Measurements from ENCODE around the gene KCTD13. TPM values are rescaled to one million over a fixed set of nuclear protein-coding genes. Genes with fewer than 3 reads are reported as not detected.
"Not testable (repeated sequence)": the region's sequence is repeated elsewhere in the genome, so short reads cannot be mapped to it uniquely, and the experiment has no call there.

The KCTD13 gene
- total RNA-seq, 2 donors from 2014 or later, result 15.9 to 134 TPM

GRCh38 chr16:29896841-29897240 lies 29.2 kb downstream of the KCTD13 start:
- DNase-seq (ENCODE audit: low spot score), result no peak
- intact Hi-C loops (cut with DNase I), result no loop called here
- Histone ChIP-seq H3K27ac (no peak overlapping the region), H3K36me3 (no peaks in the 10 kb centered on the region), H3K9me3 (no peaks in the 10 kb centered on the region), H3K27me3 (replicated peaks; ENCODE audit: insufficient read depth) (no peaks in the 10 kb centered on the region), H3K4me3 (no peak overlapping the region), H3K4me1 (replicated peaks) (peaks cover 3% of the 10 kb centered on the region)
- 49% methylated on average over 11 of the region's 15 CpGs for WGBS
- TF ChIP-seq POLR2AphosphoS5 (IDR thresholded peaks at IDR 0.05), result no peak
- TF ChIP-seq POLR2A (IDR thresholded peaks at IDR 0.05), result no peak
- no peak for TF ChIP-seq CTCF (IDR thresholded peaks at IDR 0.05)

- H3K9me3 ChIP-seq, result no peaks in the 10 kb centered on the region
- H3K4me3 ChIP-seq, result no peak overlapping the region
- no peaks in the 10 kb centered on the region for H3K27me3 ChIP-seq (replicated peaks; ENCODE audit: insufficient read depth)
- 75% methylated on average over 4 of the region's 4 CpGs for WGBS
- H3K27ac ChIP-seq, result no peak overlapping the region
- intact Hi-C loops (cut with DNase I), result no loop called here
- DNase-seq (ENCODE audit: low spot score), result no peak
- H3K4me1 ChIP-seq (replicated peaks), result peaks cover 3% of the 10 kb centered on the region
- TF ChIP-seq POLR2AphosphoS5 (IDR thresholded peaks at IDR 0.05) (no peak), POLR2A (IDR thresholded peaks at IDR 0.05) (no peak), CTCF (IDR thresholded peaks at IDR 0.05) (no peak)
- H3K36me3 ChIP-seq, result no peaks in the 10 kb centered on the region
Observed at GRCh38 chr16:29894352-29894751, 31.7 kb downstream of the KCTD13 start.

- no peaks in the 10 kb centered on the region for H3K27me3 ChIP-seq (replicated peaks; ENCODE audit: insufficient read depth)
- no peak overlapping the region for H3K4me3 ChIP-seq
- no peaks in the 10 kb centered on the region for H3K36me3 ChIP-seq
- peaks cover under 1% of the 10 kb centered on the region for H3K4me1 ChIP-seq (replicated peaks)
- DNase-seq (ENCODE audit: low spot score), result no peak
- 91% methylated on average over 3 of the region's 3 CpGs for WGBS
- H3K27ac ChIP-seq, result no peak overlapping the region
- TF ChIP-seq POLR2A (IDR thresholded peaks at IDR 0.05), result no peak
- TF ChIP-seq POLR2AphosphoS5 (IDR thresholded peaks at IDR 0.05), result no peak
- no peak for TF ChIP-seq CTCF (IDR thresholded peaks at IDR 0.05)
- H3K9me3 ChIP-seq, result no peaks in the 10 kb centered on the region
- intact Hi-C loops (cut with DNase I), result no loop called here
Observed at GRCh38 chr16:29893553-29893952, 32.5 kb downstream of the KCTD13 start.

- 93% methylated on average over 6 of the region's 6 CpGs for WGBS
- no peak for TF ChIP-seq POLR2A (IDR thresholded peaks at IDR 0.05)
- TF ChIP-seq CTCF (IDR thresholded peaks at IDR 0.05), result no peak
- no peak for TF ChIP-seq POLR2AphosphoS5 (IDR thresholded peaks at IDR 0.05)
Observed at GRCh38 chr16:29892458-29892813, 33.6 kb downstream of the KCTD13 start.

GRCh38 chr16:29891525-29892457 lies 34.2 kb downstream of the KCTD13 start:
- H3K27me3 ChIP-seq (replicated peaks; ENCODE audit: insufficient read depth), result no peaks in the 10 kb centered on the region
- H3K4me3 ChIP-seq, result no peak overlapping the region
- no peak overlapping the region for H3K27ac ChIP-seq
- intact Hi-C loops (cut with DNase I), result no loop called here
- WGBS, result 72% methylated on average over 10 of the region's 10 CpGs
- H3K9me3 ChIP-seq, result no peaks in the 10 kb centered on the region
- H3K36me3 ChIP-seq, result no peaks in the 10 kb centered on the region
- DNase-seq (ENCODE audit: low spot score), result no peak
- no peaks in the 10 kb centered on the region for H3K4me1 ChIP-seq (replicated peaks)
- TF ChIP-seq POLR2A (IDR thresholded peaks at IDR 0.05) (no peak), POLR2AphosphoS5 (IDR thresholded peaks at IDR 0.05) (no peak)

More at GRCh38 chr16:29892458-29892813, 33.6 kb downstream of the KCTD13 start:
- Histone ChIP-seq H3K4me3 (no peak overlapping the region), H3K4me1 (replicated peaks) (no peaks in the 10 kb centered on the region), H3K27ac (no peak overlapping the region), H3K27me3 (replicated peaks; ENCODE audit: insufficient read depth) (no peaks in the 10 kb centered on the region), H3K9me3 (no peaks in the 10 kb centered on the region), H3K36me3 (no peaks in the 10 kb centered on the region)
- intact Hi-C loops (cut with DNase I), result no loop called here
- no peak for DNase-seq (ENCODE audit: low spot score)

- H3K27me3 ChIP-seq (replicated peaks; ENCODE audit: insufficient read depth); H3K4me1 ChIP-seq (replicated peaks); H3K27ac ChIP-seq; H3K36me3 ChIP-seq; intact Hi-C loops (cut with DNase I); DNase-seq (ENCODE audit: low spot score); H3K9me3 ChIP-seq; H3K4me3 ChIP-seq: not testable (repeated sequence)
- 98% methylated on average over 3 of the region's 3 CpGs for WGBS
Observed at GRCh38 chr16:29889372-29889771, 36.7 kb downstream of the KCTD13 start.
